Measurements from ENCODE around the gene SUMO3.

DNA sequence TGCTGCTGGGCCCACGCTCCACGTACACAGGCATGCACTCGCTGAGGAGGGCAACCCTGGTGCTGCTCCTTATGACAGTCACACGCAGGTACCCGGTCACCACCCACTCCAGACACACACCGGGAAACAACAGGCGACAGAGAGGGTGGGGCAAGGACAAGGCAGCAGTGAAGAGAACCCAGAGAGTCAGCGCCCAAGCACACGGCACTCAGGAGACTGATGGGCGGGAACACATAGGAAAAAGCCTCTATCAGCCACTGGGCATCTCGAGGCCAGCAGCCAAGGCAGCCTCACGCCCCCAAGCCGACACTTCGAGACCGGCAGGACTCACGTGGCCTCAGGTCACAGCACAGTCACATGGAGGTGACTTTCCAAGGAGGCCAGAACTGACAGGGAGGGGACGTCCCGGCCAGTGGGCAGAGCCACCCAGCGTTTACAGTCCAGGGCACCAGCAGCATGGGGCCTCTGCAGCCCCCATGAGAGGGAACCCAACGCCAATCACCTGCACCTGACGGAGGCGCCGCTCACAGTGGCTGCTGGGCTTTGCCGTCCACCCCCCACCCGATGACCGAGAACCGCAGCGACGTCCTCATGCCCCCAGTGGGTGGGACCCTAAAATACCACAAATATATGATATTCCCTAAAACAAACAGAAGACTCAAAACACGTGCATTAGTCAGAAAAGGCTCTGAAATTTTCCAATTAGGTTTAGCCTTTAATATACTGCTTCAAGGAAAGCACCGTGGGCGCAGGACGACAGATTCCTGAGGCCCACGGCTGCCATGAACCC lies 35.9 kb upstream of the SUMO3 start:
- TF ChIP-seq CTCF (IDR thresholded peaks at IDR 0.05) = no peak
- TF ChIP-seq EP300 (IDR thresholded peaks at IDR 0.05) = no peak
- TF ChIP-seq POLR2A (IDR thresholded peaks at IDR 0.05) = no peak
- TF ChIP-seq POLR2AphosphoS5 (IDR thresholded peaks at IDR 0.05) = no peak
